Measurements from ENCODE around the gene ZRSR2.

ZRSR2 gene

GRCh38 chrX:15854080-15854655 lies 63.9 kb downstream of the ZRSR2 start:
- DNase-seq (ENCODE audit: low spot score) = peak; percentile 29

GRCh38 chrX:15854712-15855567 lies 64.7 kb downstream of the ZRSR2 start, which contains the start of gene AP1S2:
Gene AP1S2, minus strand, starts transcription at chrX:15854813. Its CDS starts 2,289 bp downstream, at chrX:15852524.
- peak; percentile 58 for DNase-seq (ENCODE audit: low spot score)

GRCh38 chrX:15855568-15856221 lies 65.4 kb downstream of the ZRSR2 start:
- DNase-seq (ENCODE audit: low spot score) = no peak

GRCh38 chrX:15856222-15856587 lies 65.9 kb downstream of the ZRSR2 start:
- DNase-seq (ENCODE audit: low spot score) = no peak

GRCh38 chrX:15856636-15857035 lies 66.4 kb downstream of the ZRSR2 start:
- DNase-seq (ENCODE audit: low spot score) = no peak

- no peak for DNase-seq (ENCODE audit: low spot score)
Measured at GRCh38 chrX:15858051-15858450, 67.8 kb downstream of the ZRSR2 start.

DNA sequence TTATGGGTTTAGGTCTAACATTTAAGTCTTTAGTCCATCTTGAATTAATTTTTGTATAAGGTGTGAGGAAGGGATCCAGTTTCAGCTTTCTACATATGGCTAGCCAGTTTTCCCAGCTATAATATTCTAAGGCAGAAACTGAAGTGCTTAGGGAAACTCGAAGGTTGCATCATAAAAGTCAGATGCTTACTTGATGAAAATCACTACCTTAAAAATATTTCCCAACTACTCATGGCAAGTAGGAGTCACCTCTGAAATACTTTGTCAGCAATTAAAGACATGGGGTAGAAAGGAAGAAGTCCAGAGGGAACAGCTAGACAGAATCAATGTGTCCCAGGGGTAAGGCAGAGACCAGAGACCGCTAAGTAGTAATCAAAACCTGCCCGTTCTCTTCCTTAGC lies 70.6 kb downstream of the ZRSR2 start:
- no peak for DNase-seq (ENCODE audit: low spot score)

- no peak for DNase-seq (ENCODE audit: low spot score)
Measured at GRCh38 chrX:15864023-15864422, 73.7 kb downstream of the ZRSR2 start.

GRCh38 chrX:15864629-15865028 lies 74.3 kb downstream of the ZRSR2 start:
- DNase-seq (ENCODE audit: low spot score) = no peak

DNA sequence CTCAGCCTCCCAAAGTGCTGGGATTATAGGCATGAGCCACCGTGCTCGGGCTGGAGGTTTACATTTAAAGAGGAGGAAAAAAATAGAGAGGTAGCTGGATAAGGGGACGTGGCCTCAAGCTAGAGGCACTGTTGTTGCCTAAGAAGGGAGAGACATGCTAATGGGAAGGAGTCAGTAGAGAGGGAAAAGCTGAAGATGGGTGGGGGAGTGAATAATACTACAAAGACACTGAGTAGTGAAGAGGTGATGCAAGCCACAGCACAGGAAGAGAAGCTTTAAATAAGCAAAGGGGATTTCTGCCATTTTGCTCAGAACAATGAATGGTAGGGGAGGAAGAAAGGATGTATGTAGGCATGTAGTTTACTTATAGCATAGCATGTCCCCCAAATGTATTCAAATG lies 75.9 kb downstream of the ZRSR2 start:
- no peak for DNase-seq (ENCODE audit: low spot score)

DNA sequence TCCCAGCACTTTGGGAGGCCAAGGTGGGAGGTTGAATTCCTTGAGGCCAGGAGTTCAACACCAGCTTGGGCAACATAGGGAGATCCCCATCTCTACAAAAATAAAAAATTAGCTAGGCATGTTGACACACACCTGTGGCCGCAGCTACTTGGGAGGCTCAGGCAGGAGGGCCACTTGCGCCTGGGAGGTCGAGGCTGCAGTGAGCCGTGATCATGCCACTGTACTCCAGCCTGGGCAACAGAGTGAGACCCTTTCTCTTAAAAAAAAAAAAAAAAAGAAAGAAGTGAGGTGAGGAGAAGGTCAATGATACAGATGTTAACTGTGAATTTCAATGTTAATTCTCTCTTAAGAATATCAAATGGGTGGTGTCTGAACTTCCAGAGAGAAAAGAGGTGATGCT lies 79.4 kb downstream of the ZRSR2 start:
- DNase-seq (ENCODE audit: low spot score) = no peak

DNA sequence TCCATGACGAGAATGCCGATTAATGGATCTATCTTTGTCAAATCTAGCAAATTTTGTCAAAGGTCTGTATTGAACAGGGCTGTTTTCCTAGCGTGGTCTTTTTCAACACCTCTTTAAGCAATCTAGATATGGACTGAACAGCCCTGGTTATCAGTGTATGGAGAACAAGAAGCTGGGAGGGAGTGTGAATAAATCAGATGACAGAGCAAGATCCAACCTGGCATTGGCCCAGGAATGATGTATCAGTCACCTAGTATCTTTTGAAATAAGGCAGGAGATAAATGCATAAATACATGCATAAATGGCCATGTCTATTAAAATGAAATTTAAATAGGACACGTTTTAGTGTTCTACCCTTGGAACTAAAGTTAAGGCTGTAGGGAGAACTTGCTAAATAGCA lies 80.0 kb downstream of the ZRSR2 start:
- no peak for DNase-seq (ENCODE audit: low spot score)

Data from HuH-7.5 (cell line).